Measurements from ENCODE around the gene INO80E.
"Not testable (repeated sequence)": the region's sequence is repeated elsewhere in the genome, so short reads cannot be mapped to it uniquely, and the experiment has no call there.

Gene INO80E

DNA sequence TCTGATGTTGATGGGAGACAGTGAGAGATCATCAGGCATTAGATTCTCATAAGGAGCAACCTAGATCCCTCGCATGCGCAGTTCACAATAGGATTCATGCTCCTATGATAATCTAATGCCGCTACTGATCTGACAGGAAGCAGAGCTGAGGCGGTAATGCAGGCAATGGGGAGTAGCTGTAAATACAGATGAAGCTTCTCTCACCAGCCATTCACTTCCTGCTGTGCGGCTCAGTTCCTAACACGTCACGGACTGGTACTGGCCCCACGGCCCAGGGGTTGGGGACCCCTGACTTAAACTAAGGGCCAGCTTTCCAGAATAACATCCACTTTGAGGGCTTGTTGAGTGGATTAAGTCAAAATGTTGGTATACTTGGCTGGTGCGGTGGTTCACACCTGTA, 36.7 kb upstream of the INO80E start:
- Histone ChIP-seq H3K36me3 (replicated peaks) (no peaks in the 10 kb centered on the region), H3K4me3 (ENCODE audit: low read depth, low read length) (no peak overlapping the region), H3K27me3 (replicated peaks) (no peaks in the 10 kb centered on the region), H3K27ac (no peak overlapping the region)
- DNase-seq, result no peak
- no peak for TF ChIP-seq CTCF (IDR thresholded peaks at IDR 0.05; ENCODE audit: low read depth, low read length, missing control alignments)
- in situ Hi-C loops (cut with HindIII; ENCODE audit: low pct_ligation_motif_present, low sequenced_read_pairs), result no loop called here

DNA sequence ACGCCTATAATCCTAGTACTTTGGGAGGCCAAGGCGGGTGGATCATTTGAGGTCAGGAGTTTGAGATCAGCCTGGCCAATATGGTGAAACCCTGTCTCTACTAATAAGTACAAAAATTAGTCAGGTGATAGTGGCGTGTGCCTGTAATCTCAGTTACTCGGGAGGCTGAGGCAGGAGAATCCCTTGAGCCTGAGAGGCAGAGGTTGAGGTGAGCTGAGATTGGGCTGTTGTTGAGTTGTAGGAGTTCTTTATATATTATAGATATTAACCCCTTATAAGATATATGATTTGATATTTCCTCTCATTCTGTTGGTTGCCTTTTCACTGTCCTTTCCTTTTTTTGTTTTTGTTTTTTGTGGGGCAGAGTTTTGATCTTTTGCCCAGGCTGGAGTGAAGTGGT, 36.2 kb upstream of the INO80E start:
- H3K27me3 ChIP-seq (replicated peaks); in situ Hi-C loops (cut with HindIII; ENCODE audit: low pct_ligation_motif_present, low sequenced_read_pairs); H3K4me3 ChIP-seq (ENCODE audit: low read depth, low read length); DNase-seq; H3K27ac ChIP-seq; H3K36me3 ChIP-seq (replicated peaks): not testable (repeated sequence)

GRCh38 chr16:29961127-29961478, 34.9 kb upstream of the INO80E start:
- Histone ChIP-seq H3K4me3 (ENCODE audit: low read depth, low read length) (peak overlapping the region; percentile 75), H3K27ac (peak overlapping the region; percentile 77), H3K27me3 (replicated peaks) (no peaks in the 10 kb centered on the region), H3K36me3 (replicated peaks) (no peaks in the 10 kb centered on the region)
- no peak for DNase-seq
- no peak for TF ChIP-seq CTCF (IDR thresholded peaks at IDR 0.05; ENCODE audit: low read depth, low read length, missing control alignments)
- in situ Hi-C loops (cut with HindIII; ENCODE audit: low pct_ligation_motif_present, low sequenced_read_pairs), result no loop called here

DNA sequence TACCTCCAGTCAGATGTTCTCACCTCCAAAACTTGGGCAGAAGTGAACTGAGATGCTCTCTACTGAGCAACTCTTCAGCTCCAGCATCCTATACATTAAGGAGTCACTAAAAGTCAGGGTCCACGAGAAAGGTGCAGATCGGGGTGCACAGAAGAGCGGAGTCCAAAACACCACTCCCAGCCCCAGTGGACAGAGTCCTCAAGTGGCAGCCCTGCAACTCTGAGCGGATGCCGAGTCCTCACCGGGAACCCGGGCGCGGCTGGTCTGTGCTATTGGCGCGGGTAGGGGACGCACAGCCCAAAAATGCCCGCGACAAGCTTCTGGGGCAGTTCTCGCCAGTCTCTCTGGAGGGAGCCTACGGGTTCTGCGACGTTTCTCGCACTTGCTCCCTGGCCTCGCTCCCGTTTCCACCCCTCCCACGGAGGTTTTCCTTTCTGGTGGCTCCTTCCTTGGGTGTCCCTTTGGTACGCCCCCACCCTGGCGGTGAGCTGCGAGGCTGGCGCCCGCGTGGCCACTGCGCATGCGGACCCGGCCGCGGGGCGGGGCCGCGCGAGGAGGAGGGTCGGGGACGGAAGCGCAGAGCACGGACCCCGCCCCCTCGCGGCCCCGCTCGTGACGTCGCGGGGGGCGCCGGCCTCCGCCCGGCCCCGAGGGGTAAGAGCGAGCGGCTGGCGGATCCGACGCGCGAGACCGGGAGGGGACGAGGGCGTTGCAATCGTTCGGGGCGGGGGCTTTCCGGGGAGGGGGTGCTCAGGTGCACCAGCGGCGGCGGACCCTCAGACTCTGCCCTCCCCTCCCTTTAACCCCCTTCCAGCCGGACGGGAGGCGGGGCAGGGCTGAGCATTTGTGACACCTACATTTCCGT, 34.3 kb upstream of the INO80E start, which contains the start of gene TMEM219:
TMEM219 (plus strand) TSS at position 601 of the 865 bp plus-strand sequence. CDS start 1,065 bp downstream, outside the sequence.
- TF ChIP-seq CTCF (IDR thresholded peaks at IDR 0.05; ENCODE audit: low read depth, low read length, missing control alignments), result peak; percentile 56

GRCh38 chr16:29962344-29962994, 33.6 kb upstream of the INO80E start:
- no peaks in the 10 kb centered on the region for H3K27me3 ChIP-seq (replicated peaks)
- no peak for DNase-seq
- H3K4me3 ChIP-seq (ENCODE audit: low read depth, low read length), result peak overlapping the region; percentile 75
- TF ChIP-seq CTCF (IDR thresholded peaks at IDR 0.05; ENCODE audit: low read depth, low read length, missing control alignments), result no peak
- in situ Hi-C loops (cut with HindIII; ENCODE audit: low pct_ligation_motif_present, low sequenced_read_pairs), result no loop called here
- no peaks in the 10 kb centered on the region for H3K36me3 ChIP-seq (replicated peaks)
- peak overlapping the region; percentile 77 for H3K27ac ChIP-seq

More for the DNA sequence above, 34.3 kb upstream of the INO80E start, which contains the start of gene TMEM219:
- peak; percentile 72 for DNase-seq
- Histone ChIP-seq H3K27me3 (replicated peaks) (no peaks in the 10 kb centered on the region), H3K4me3 (ENCODE audit: low read depth, low read length) (peak within 1 kb of the TSS; percentile 75), H3K27ac (peak within 1 kb of the TSS; percentile 77), H3K36me3 (replicated peaks) (no peaks in the 10 kb centered on the region)
- in situ Hi-C loops (cut with HindIII; ENCODE audit: low pct_ligation_motif_present, low sequenced_read_pairs), result no loop called here

- no peak for DNase-seq
- Histone ChIP-seq H3K36me3 (replicated peaks) (peaks cover 4% of the 10 kb centered on the region), H3K27me3 (replicated peaks) (no peaks in the 10 kb centered on the region), H3K27ac (peak overlapping the region; percentile 77), H3K4me3 (ENCODE audit: low read depth, low read length) (peak overlapping the region; percentile 75)
- TF ChIP-seq CTCF (IDR thresholded peaks at IDR 0.05; ENCODE audit: low read depth, low read length, missing control alignments), result no peak
- in situ Hi-C loops (cut with HindIII; ENCODE audit: low pct_ligation_motif_present, low sequenced_read_pairs), result no loop called here
Measured at GRCh38 chr16:29963021-29963743, 32.9 kb upstream of the INO80E start.
